Skin epidermis (tissue), 12 donors: ENCODE measurements around the gene ATXN1.

Experiments
- H3K27ac ChIP-seq, 21 experiments: fragments of 200-600 bp; sonication (generic) in 11 of 21; one replicate each; pipeline ENCODE4 v1.5.0; 2020; ENCODE audit warnings: mild to moderate bottlenecking in 3 of 21, inconsistent platforms in 2 of 21, moderate library complexity in 2 of 21
- H3K4me3 ChIP-seq, 7 experiments: fragments of 200-600 bp; sonication (generic) in 2 of 7; one replicate each; pipeline ENCODE4 v1.5.0; 2020; ENCODE audit warnings: inconsistent platforms in 2 of 7, mild to moderate bottlenecking in 2 of 7, moderate library complexity in 1 of 7

ATXN1 gene

DNA sequence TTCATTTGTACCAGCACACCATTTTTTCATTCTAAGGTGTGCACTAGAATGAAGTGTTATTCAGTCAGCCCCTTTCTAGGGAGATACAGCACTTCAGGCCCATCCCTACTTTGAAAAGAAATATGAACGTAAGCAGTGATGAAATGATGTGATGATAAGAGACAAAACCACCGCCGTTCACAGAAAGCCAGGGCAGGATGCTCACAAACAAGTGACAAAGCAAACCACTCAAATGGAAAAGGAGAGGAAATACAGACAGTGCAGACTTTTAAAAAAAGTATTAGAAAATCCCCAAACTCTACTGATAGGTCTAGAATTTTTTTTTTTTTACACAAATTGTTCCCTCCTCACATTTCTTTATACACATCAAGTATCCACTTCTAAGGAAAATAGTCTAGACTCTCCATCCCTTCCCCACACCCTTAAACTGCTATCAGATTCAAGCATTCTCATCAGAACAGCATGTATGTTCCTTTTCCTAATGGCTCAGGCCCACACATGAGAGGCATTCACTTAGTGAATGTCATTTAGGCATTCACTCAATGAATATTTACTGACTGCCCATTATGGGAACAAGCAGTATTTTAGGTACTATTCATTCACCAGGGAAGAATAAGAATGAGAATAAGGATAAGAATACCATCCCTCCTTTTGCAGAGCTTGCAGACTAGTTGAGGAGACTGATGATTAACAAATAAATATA is 279.4 kb downstream of the ATXN1 start:
- Histone ChIP-seq H3K27ac (peak overlapping the region in 4 of 21 experiments; percentile 39 to 76 (median 48)), H3K4me3 (no peak overlapping the region)

DNA sequence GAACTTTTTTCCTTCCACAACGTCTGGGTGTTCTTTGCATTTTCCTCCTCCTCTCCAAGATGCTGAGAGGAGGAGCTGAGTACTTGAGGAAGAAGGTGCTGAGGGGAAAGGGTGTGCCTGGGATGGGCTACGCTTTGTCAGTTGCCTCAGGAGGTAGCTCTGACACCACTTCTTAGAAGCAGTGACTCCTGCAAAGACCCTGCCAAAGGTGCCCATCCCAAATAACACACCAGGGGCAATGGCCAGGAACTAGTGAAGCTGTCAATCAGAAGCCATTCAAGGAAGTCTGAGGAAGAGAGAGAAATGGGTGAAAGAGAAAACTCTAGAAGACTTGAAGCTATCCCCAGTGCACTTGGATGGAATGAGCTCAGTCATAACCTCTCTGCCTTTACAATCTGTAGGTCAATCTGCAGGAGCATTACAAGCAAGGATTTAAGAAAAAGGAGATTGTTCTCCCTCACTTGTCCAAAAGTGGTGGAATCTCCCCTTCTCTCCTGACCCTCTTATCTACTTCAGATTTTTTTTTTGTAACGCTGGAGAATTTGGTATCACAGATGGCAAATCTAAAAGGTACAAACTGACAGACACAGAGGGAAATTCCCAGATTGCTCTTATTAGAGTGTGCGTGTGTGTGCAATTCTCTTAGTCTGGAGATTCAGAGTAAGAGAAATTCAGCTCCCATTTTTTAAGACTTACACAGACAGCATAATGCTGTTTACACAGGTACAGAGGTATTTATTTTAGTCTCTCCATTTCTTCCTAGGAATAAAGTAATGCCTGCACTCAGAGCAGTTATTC is 280.3 kb downstream of the ATXN1 start:
- H3K4me3 ChIP-seq = no peak overlapping the region
- peak overlapping the region in 7 of 21 experiments; percentile 3 to 69 (median 44) for H3K27ac ChIP-seq

GRCh38 chr6:16477367-16478149 is 283.7 kb downstream of the ATXN1 start:
- H3K4me3 ChIP-seq = no peak overlapping the region
- peak overlapping the region in 2 of 21 experiments; percentile 8 to 42 for H3K27ac ChIP-seq

GRCh38 chr6:16476861-16477260 is 284.4 kb downstream of the ATXN1 start:
- Histone ChIP-seq H3K4me3 (no peak overlapping the region), H3K27ac (no peak overlapping the region)

- no peak overlapping the region for H3K4me3 ChIP-seq
Observed at GRCh38 chr6:16475494-16475781, 285.8 kb downstream of the ATXN1 start.

GRCh38 chr6:16474772-16475493 is 286.3 kb downstream of the ATXN1 start:
- peak overlapping the region in 1 of 21 experiments; percentile 63 for H3K27ac ChIP-seq
- no peak overlapping the region for H3K4me3 ChIP-seq

More at GRCh38 chr6:16475494-16475781, 285.8 kb downstream of the ATXN1 start:
- H3K27ac ChIP-seq = no peak overlapping the region

DNA sequence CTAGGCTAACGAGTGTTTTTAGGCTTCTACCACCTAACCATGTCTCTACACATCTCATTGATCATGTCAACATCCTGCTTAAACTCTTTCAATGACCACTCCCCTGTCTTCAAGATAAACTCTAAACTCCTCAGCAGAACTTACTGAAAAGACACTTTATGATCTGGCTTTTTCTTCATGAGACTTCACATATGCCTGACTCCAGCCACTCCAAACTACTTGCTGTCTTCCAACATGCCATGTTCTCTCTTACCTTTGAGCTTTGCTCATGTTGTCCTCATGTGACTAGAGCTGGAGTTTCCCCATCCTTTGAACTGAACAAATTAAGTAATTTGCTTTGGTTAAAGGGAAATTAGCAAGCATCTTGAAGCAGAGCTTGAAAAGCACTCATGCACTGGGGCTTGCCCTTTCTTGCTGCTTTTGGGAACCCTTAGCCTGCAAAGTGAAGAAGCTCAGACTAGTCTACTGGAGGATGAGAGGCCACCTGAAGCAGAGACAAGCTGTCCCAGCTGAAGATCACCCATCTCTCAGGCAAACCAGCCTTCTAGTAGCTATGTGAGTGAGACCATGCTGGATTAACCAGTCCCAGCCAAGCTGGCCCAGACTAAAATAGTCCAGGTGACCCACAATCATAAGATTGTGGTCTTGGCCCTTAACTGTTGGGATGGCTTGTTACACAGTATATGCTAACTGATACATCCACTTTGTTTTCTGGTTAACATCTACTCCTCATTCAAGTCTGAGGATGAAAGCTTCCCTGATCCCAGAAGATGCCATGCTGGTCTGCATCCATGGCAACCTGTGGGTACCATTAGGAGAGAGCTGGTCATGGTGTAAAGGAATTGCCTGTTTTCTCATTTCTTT is 287.1 kb downstream of the ATXN1 start:
- no peak overlapping the region for H3K4me3 ChIP-seq
- H3K27ac ChIP-seq = peak overlapping the region in 4 of 21 experiments; percentile 52 to 69 (median 60)

- peak overlapping the region in 4 of 21 experiments; percentile 52 to 69 (median 60) for H3K27ac ChIP-seq
- H3K4me3 ChIP-seq = no peak overlapping the region
Observed at GRCh38 chr6:16473184-16473907, 287.9 kb downstream of the ATXN1 start.

- Histone ChIP-seq H3K27ac (peak overlapping the region in 3 of 21 experiments; percentile 38 to 63 (median 57)), H3K4me3 (no peak overlapping the region)
Observed at GRCh38 chr6:16472349-16473069, 288.8 kb downstream of the ATXN1 start.

DNA sequence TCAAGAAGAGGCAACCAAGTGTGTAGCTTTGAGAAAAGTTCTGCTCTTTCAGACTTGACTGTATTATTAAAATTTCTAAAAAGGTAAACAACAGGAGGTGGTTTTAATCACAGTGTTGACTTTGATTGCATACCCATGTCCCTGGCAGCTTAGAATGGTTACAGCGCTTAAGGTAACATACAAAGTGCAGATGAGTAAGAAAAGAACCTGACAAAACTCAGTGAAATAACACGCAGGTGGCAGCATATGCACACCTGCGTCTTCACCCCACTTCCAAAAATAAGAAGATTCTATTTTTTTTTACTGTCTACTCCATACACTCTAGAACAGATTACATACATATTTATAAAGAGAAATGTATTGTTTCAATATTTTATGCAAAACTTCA is 289.4 kb downstream of the ATXN1 start:
- Histone ChIP-seq H3K27ac (peak overlapping the region in 3 of 21 experiments; percentile 25 to 63 (median 31)), H3K4me3 (no peak overlapping the region)

GRCh38 chr6:16471222-16471909 is 289.9 kb downstream of the ATXN1 start:
- Histone ChIP-seq H3K27ac (peak overlapping the region in 3 of 21 experiments; percentile 25 to 40 (median 31)), H3K4me3 (no peak overlapping the region)

DNA sequence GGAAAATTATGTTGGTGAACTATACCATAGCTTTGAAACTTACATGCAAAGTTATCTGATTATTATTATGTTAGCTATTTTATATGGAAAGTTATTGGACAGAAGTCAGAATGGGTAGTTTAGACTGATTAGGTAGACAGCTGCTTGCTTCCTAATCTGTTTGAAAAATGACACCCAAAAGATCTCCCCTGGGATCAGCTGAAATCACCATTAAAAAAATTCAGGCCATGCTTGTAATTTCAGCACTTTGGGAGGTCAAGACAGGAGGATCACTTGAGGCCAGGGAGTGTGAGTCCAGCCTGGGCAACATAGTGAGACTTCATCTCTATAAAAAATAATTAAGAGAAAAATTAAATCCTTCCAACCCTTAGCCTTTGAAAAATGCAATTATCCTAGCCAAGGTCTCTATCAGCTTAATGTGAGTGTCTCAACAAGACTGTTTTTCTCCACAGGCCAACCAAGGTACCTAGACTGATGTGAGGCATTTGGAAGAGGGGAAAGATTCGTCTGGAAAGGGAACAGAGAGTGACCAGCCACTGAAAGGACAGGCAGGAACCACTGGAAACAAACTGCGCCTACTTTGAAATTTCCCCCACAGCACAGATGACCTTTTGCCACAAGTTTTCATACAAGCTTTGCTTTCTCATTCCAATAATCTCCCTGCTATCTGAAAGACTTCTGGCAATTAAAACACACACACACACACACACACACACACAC is 290.6 kb downstream of the ATXN1 start:
- no peak overlapping the region for H3K4me3 ChIP-seq
- H3K27ac ChIP-seq = peak overlapping the region in 2 of 21 experiments; percentile 25 to 40

DNA sequence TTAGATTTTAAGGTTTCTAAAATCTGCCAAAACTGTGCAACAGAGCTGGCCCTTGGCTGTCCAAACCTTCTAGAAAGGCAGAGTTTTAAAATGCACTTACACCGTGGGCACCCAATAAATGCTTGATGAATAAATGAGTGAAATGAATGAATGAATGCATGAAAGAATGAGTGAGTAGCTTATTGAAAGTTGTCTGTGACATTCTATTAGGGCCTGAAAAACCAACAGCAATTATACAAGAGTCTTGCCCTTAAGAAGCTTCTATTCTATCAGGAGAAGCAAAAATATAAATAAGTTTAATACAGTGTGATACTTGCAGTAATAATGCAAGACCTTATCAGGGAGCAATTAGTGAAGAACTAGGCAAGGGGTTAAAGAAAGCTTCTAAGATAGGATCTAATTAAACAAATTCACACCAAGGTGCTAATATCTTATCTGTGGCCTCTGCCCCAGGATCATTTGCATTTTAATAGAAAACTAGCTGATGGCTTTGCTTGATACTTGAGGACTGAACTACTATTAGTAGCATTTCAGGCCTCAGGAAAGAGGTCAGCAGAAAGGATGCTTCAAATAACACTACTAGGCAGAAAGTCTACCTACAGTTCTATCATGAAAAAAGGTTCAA is 292.2 kb downstream of the ATXN1 start:
- no peak overlapping the region for H3K4me3 ChIP-seq
- no peak overlapping the region for H3K27ac ChIP-seq

DNA sequence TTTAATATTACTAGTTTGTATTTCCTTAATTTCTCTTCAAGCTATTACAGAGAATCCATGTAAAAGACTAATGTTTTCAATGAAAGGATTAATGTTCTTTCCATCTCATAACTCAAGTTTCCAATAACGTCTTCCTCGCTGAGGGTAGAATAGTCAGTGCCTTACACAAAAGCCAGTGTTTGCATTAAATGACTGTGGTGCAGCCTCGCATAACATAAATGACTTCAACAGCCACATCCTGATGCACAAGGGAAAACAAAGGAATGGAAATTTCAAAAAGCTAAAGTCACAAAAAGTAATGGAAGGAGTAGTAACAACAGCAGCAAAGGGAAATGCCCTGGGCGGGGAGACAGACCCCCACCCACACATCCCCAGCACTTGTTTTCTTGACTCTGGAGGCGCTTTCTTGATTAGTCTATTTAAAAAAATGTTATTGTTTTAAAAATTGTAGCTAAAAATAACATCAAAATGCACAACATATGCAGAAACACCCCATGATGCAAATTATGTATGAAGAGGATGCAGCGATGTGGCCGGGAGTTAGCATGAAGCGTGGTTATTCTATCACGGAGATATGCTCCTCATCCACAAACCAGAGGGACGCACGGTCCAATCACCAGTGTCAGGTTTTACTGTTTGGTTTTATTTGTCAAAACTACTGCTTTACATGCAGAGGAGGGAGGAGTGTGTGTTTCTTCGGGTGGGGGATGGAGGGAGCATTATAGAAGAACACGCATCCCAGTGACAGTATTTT is 294.3 kb downstream of the ATXN1 start:
- H3K27ac ChIP-seq = no peak overlapping the region

DNA sequence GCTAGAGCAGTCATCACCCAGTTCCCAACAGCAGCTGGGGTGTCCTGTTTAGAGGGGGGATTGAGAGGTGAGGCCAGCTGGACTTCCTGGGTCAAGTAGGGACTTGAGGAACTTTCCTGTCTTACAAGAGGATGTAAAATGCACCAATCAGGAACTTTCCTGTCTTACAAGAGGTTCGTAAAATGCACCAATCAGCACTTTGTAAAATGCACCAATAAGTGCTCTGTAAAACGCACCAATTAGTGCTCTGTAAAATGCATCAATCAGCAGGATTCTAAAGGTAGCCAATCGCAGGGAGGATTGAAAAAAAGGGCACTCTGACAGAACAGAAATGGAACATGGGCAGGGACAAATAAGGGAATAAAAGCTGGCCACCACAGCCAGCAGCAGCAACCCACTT is 297.2 kb downstream of the ATXN1 start:
- peak overlapping the region in 12 of 21 experiments; percentile 26 to 81 (median 59) for H3K27ac ChIP-seq
- no peak overlapping the region for H3K4me3 ChIP-seq

More for the DNA sequence above, 294.3 kb downstream of the ATXN1 start:
- H3K4me3 ChIP-seq = no peak overlapping the region
